Measurements from ENCODE around the gene ABCC9.

Gene ABCC9

GRCh38 chr12:21940549-21941505, at the start of gene ABCC9:
Gene ABCC9 (minus strand): TSS chr12:21941426. CDS start chr12:21936674, 4,752 bp downstream.
- DNase-seq: peak; percentile 16

DNA sequence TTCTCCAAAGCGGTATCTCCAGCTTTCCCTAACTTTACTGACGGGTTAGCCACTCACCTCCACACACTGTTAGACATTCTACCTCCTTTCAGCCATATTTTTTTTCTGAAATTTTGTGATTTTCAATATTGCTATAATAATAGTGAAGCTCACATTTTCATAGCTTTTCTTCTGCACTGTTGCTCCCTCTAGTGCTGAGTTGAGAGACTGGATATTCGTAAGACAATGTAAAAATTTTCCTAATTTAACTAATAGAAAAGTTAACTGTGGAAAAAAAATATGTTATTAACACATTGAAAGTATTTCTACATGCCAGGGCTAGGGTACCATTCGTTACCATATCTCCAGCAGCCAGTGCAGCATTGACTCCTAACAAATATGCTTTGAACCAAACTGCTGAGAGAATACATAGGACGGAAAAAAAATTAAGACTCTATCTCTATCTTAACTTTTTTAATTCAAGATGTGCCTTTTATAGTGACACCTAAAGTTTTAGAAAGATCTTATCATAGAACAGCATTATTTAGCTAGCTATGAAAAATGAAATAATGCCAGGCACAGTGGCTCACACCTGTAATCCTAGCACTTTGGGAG, 48.7 kb upstream of the ABCC9 start:
- no peak for DNase-seq

- DNase-seq: no peak
Observed at GRCh38 chr12:21988619-21989018, 47.4 kb upstream of the ABCC9 start.

- DNase-seq: no peak
Observed at GRCh38 chr12:21987755-21988154, 46.5 kb upstream of the ABCC9 start.

DNA sequence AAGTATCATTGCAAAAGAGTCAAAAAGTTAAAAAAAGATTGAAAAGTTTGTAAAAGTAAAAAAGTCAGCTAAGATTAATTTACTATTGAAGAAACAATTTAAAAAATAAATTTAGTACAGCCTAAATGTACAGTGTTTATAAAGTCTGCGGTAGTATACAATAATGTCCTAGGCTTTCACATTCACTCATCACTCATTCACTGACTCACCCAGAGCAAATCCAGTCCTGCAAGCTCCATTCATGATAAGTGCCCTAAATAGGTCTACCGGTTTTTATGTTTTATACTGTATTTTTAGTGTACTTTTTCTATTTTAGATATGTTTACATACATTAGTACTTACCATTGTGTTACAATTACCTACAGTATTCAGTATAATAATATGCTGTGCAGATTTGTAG, 43.9 kb upstream of the ABCC9 start:
- DNase-seq: no peak

GRCh38 chr12:21984375-21984774, 43.1 kb upstream of the ABCC9 start:
- no peak for DNase-seq

- DNase-seq: no peak
Observed at GRCh38 chr12:21983095-21983494, 41.9 kb upstream of the ABCC9 start.

DNA sequence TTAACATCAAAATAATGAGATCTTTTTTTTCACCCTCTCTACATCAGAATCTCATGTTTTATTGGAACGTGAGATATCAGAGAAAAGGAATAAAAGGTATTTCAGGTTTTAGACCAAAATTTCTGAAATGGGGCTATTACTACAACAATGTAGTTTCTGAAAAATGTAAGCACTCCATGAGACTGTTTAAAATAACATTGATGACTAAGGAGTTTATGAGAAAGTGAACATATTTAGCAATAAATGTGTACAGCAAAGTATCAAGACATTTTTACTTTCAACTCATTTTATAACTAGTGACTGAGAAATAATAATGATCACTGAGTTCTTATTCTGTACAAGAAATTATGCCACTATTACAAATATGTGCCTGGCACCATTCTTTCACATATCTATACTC, 39.3 kb upstream of the ABCC9 start:
- no peak for DNase-seq

GRCh38 chr12:21975293-21975692, 34.1 kb upstream of the ABCC9 start:
- DNase-seq: no peak

- DNase-seq: no peak
Observed at GRCh38 chr12:21973221-21973620, 32.0 kb upstream of the ABCC9 start.

DNA sequence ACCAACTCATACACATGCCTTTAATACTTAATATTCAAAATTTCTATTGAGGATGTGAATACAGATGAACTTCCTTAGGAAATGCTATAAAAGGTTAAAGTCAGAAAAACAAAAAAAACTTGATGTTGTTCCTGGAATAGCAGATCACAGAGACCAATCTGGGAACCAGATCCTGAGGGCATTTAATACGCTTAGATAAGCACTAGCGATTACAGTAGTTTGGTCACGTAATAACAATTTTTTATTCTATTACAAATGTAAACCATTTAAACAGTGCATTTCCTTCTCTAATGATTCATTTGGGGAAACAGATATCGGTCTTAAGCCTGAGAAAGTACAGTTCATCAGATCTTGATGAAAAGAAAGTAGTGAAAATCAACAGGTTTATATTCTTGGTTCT, 30.8 kb upstream of the ABCC9 start:
- DNase-seq: no peak

GRCh38 chr12:21971344-21971743, 30.1 kb upstream of the ABCC9 start:
- no peak for DNase-seq

- DNase-seq: no peak
Observed at GRCh38 chr12:21962821-21963220, 21.6 kb upstream of the ABCC9 start.

- no peak for DNase-seq
Observed at GRCh38 chr12:21962236-21962635, 21.0 kb upstream of the ABCC9 start.

GRCh38 chr12:21950649-21951048, 9.4 kb upstream of the ABCC9 start:
- no peak for DNase-seq

DNA sequence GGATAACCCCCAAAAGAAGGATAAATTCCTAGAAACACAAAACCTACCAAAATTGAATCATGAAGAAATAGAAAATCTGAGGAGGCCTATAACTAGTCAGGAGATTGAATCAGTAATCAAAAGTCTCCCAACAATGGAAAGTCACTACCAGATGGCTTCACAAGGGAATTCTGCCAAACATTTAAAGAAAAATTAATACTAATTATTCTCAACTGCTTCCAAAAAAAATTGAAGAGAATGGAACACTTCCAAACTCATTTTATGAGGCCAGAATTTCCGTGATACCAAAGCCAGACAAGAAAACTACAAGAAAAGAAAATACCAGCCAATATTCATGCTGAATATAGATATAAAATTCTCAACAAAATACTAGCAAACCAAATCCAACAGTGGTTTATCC, 7.8 kb upstream of the ABCC9 start:
- no peak for DNase-seq

- no peak for DNase-seq
Observed at GRCh38 chr12:21946983-21947382, 5.8 kb upstream of the ABCC9 start.

DNA sequence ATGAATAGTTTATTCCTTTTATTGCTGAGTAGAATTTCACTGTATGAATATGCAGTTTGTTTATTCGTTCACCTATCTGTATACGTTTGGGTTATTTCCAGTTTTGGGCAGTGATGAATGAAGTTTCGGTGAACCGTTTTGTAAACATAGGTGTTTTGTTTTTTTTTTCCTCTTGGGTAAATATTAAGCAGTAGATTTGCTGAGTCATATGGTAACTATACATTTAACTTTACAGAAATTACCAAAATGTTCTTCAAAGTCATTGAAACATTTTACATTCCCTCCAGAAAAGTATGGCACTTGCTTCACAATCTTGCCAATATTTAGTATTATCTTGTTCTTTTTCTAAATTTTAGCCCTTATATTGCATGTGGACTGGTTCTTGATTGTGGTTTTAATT, 3.8 kb upstream of the ABCC9 start:
- no peak for DNase-seq

- DNase-seq: no peak
Observed at GRCh38 chr12:21942377-21942703, 1.1 kb upstream of the ABCC9 start.

DNA sequence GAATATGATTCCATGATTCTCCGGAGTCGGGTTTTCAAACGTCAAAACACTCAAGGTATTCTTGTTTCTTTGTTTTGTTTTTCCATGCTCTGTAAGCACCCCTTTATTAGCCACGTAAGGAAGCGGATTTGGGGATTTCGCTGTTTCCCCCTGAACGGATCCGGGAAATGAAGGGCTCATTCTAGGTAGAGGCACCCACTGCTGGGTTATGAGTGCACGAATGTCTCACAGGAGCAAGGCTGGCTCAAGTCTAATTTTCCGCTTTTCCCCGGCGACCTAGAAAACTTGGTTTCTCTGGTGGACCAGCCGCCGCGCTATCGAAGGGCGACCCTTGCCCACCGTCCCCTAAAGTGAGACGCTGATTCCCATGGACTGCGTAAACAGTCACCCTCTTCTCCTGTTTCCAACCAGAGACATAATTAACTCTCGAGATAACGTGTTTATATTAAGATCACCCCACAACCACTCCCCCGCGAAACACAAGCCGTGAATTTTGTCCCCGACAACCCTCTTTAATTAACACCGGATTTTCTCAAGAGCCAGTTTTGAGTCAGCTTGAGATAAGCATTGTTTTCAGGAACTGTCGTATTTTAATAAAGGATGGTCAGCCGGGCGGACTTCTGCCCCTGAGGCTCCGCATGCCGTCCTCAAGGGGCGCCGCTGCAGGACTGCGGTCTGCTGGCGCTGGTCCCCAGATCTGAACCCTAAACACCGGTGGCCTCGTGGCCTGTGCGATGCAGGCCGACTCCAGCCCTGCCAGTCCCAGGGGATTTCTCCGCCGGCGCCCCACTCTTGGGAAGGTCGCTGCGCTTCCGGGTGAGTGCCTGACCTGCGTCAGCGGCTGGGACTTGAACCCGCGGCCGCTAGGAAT, 515 bp upstream of the ABCC9 start:
- DNase-seq: no peak

GRCh38 chr12:21939435-21939834, 1.8 kb downstream of the ABCC9 start:
- no peak for DNase-seq

DNA sequence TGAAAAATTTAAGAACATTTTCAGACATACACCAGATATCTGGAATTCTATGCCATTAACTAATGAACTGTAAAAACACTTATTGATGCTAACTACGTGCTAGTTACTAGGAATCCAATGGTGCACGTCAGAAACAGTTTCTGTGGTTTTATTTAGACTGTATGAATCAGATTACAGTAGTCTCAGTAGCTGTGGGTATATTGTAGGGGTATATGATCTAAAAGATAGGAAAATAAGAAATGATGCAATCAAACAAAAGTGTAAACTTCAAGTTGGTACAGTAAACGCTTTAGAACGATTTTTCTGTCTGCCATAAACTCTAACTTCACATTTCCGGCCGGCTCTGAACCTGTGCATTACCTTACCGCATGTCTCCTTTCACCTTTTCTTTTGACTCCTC, 2.3 kb downstream of the ABCC9 start:
- peak; percentile 4 for DNase-seq

DNA sequence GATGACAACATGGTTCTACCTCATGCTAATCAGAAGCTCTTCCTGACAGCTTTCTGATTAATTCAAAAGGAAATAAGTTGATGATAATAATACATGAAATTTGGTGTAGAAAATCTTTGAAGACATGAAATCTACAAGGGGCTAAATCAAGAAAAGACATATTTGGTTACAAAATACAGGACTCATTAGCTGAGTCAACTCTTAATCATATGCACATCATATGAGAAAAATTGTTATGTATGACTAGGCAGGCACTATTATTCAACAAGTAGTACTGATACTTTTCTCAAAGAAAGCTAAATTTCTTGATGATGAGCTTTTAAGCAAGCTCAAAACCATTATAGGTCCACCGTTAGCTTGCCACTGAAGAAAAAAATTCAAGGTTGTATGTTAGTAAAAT, 7.1 kb downstream of the ABCC9 start:
- no peak for DNase-seq

DNA sequence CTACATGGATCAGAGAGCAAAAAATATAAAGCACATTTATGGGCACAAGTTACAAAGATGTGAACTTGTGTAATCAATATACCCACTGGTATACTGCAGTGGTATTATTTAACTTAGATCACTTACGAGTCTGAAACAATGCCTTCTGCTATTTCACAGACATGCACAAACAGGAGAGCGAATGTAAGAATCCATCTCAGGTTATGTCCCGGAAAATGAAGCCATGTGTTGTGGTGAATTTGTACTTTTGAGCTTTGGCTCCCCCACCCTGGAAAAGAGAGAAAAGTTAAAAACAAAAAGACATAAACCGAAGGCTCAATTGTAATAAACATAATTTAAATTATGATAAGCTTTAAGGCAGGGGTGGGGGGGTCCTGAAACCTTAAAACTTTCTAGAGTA, 7.6 kb downstream of the ABCC9 start:
- no peak for DNase-seq

Measured in activated CD4-positive, alpha-beta T cell treated with anti-CD3 and anti-CD28 coated beads, Interleukin-10, Interleukin-2, amounts not matched to agents 100 ng/mL and 50 ng/mL, durations not matched to agents 16 hours and 8 hours (primary cell).